Mucosa of rectum (tissue), 2 donors: ENCODE results near the gene GRM8.

Source experiments
- H3K27ac ChIP-seq, 2 donors: one replicate each; pipeline ENCODE4 v1.7.0; 2013; ENCODE audit warnings: inconsistent platforms in 2 of 2, low read depth in 2 of 2, low read length in 2 of 2
- H3K27me3 ChIP-seq, 2 donors: one replicate each; pipeline ENCODE4 v1.7.0; 2013; ENCODE audit warnings: low read length in 2 of 2; ENCODE audit not compliant: control insufficient read depth in 2 of 2, insufficient read depth in 2 of 2
- H3K36me3 ChIP-seq, 2 donors: one replicate each; pipeline ENCODE4 v1.7.0; 2013; ENCODE audit warnings: low read length in 2 of 2; ENCODE audit not compliant: control insufficient read depth in 2 of 2, insufficient read depth in 2 of 2
- H3K4me1 ChIP-seq, 2 donors: one replicate each; pipeline ENCODE4 v1.7.0; 2013; ENCODE audit warnings: low read length in 2 of 2, mild to moderate bottlenecking in 1 of 2; ENCODE audit not compliant: control insufficient read depth in 2 of 2, insufficient read depth in 2 of 2
- H3K4me3 ChIP-seq, 2 donors: one replicate each; pipeline ENCODE4 v1.7.0; 2013; ENCODE audit warnings: low read length in 2 of 2
- H3K9ac ChIP-seq, 2 donors: one replicate each; pipeline ENCODE4 v1.7.0; 2013; ENCODE audit warnings: low read length in 2 of 2, low read depth in 1 of 2, mild to moderate bottlenecking in 1 of 2
- H3K9me3 ChIP-seq, 2 donors: one replicate each; pipeline ENCODE4 v1.7.0; 2013; ENCODE audit warnings: low read length in 2 of 2; ENCODE audit not compliant: control insufficient read depth in 2 of 2
- donor health status: healthy.
- donor health status: Normal muscosa, but diverticular disease.

The GRM8 gene

DNA sequence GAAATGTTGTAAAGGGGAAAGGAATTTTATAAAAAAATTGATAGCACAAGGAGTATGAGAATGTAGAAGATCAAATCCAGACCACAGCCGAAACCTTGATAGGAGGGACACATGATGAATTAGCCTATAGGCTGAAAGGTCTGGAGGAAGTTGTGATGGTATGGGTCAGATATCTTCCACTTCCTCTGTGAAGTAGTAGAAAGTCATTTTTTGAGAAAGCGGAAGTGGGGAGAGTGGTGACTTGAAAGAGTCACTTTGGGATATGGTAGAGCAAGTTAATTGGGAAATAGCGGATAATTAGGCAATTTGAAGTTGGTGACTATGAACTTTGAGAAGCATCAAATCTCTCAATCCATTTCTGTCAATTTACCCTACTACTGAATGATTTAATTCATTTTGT is 99.4 kb downstream of the GRM8 start:
- H3K4me1 ChIP-seq, result no peaks in the 10 kb centered on the region
- no peaks in the 10 kb centered on the region for H3K9me3 ChIP-seq
- no peaks in the 10 kb centered on the region for H3K27me3 ChIP-seq
- H3K27ac ChIP-seq, result no peak overlapping the region
- no peak overlapping the region for H3K4me3 ChIP-seq
- H3K9ac ChIP-seq, result no peak overlapping the region
- H3K36me3 ChIP-seq, result no peaks in the 10 kb centered on the region

- no peaks in the 10 kb centered on the region for H3K4me1 ChIP-seq
- H3K36me3 ChIP-seq, result no peaks in the 10 kb centered on the region
- H3K27me3 ChIP-seq, result no peaks in the 10 kb centered on the region
- H3K9ac ChIP-seq, result no peak overlapping the region
- no peak overlapping the region for H3K27ac ChIP-seq
- no peak overlapping the region for H3K4me3 ChIP-seq
- no peaks in the 10 kb centered on the region for H3K9me3 ChIP-seq
These were observed 100.3 kb downstream of the GRM8 start for GRCh38 chr7:127152423-127152822.

DNA sequence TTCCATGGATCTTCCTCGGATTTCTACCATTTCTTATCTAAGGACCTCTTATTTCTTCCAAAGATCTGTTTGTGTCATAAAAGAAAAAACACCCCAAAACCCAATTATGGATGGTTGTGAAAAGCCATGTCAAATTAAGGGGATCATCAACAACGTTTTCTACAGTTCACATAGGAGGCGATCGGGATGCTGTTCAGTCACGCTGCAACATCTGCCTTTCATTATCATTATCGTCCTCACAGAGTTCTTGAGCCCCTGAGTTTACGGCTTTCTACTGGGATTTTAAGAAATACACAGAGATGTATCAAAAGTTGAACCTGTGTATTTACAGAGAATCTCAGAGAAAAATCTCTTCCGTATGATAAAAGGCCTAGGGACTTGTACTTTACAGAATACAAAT is 101.4 kb downstream of the GRM8 start:
- no peak overlapping the region for H3K27ac ChIP-seq
- H3K4me1 ChIP-seq, result no peaks in the 10 kb centered on the region
- H3K4me3 ChIP-seq, result no peak overlapping the region
- H3K9ac ChIP-seq, result no peak overlapping the region
- H3K36me3 ChIP-seq, result no peaks in the 10 kb centered on the region
- H3K27me3 ChIP-seq, result no peaks in the 10 kb centered on the region
- no peaks in the 10 kb centered on the region for H3K9me3 ChIP-seq

GRCh38 chr7:127150543-127150942 is 102.2 kb downstream of the GRM8 start:
- H3K4me3 ChIP-seq, result no peak overlapping the region
- no peak overlapping the region for H3K27ac ChIP-seq
- no peaks in the 10 kb centered on the region for H3K9me3 ChIP-seq
- no peaks in the 10 kb centered on the region for H3K4me1 ChIP-seq
- no peaks in the 10 kb centered on the region for H3K36me3 ChIP-seq
- H3K27me3 ChIP-seq, result no peaks in the 10 kb centered on the region
- no peak overlapping the region for H3K9ac ChIP-seq

- Histone ChIP-seq H3K4me3 (no peak overlapping the region), H3K4me1 (no peaks in the 10 kb centered on the region), H3K36me3 (no peaks in the 10 kb centered on the region), H3K9ac (no peak overlapping the region), H3K27me3 (no peaks in the 10 kb centered on the region), H3K9me3 (no peaks in the 10 kb centered on the region), H3K27ac (no peak overlapping the region)
These were observed 105.8 kb downstream of the GRM8 start for GRCh38 chr7:127146746-127147536.

DNA sequence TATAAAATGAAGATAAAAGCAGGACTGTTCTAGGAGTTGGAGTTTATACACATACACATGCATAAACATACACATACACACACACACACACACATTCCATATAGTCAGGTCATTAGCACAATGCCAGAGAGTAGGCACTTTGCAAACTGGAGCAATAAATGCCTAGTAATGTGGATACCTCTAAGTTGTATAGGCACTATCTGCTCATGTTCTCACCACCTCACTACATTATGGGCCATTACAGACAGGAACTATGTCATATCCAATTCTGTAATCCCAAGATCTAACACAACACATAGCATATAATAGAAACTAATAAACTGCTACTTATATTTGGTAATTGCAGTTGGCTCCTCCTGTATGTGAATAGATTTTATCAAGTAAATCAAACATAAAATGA is 115.6 kb downstream of the GRM8 start:
- Histone ChIP-seq H3K9ac (no peak overlapping the region), H3K27ac (no peak overlapping the region), H3K36me3 (no peaks in the 10 kb centered on the region), H3K9me3 (no peaks in the 10 kb centered on the region), H3K27me3 (no peaks in the 10 kb centered on the region), H3K4me3 (no peak overlapping the region), H3K4me1 (no peaks in the 10 kb centered on the region)

DNA sequence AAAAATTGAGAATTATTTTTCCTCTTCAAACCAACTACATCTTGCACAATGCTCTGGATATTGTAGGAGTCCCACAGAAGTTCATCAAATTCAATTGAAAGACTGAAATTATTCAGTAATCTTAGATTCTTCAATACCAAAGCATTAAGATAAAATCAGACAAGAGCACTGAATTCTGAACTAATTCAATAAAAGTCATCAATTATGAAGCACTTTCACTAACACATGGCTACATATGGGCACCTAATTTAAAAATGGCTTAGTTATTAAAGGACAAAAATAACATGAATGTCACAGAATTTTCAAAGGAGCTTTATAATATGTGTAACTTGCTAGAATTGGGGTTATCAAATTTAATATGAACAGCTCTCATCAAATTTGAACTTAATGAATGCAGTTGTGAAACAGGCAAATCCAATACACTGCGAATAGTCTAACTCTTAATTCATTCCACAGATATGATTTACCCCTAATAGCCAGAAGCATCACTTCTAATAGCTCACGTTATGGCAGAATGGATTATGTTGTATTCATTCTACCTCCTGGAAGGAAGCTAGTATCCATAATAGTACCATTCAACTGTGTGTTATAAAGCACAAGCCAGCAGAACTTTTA is 116.8 kb downstream of the GRM8 start:
- Histone ChIP-seq H3K36me3 (no peaks in the 10 kb centered on the region), H3K9ac (no peak overlapping the region), H3K27ac (no peak overlapping the region), H3K9me3 (no peaks in the 10 kb centered on the region), H3K4me1 (no peaks in the 10 kb centered on the region), H3K27me3 (no peaks in the 10 kb centered on the region), H3K4me3 (no peak overlapping the region)

- H3K36me3 ChIP-seq, result no peaks in the 10 kb centered on the region
- no peak overlapping the region for H3K9ac ChIP-seq
- H3K4me1 ChIP-seq, result no peaks in the 10 kb centered on the region
- H3K27me3 ChIP-seq, result no peaks in the 10 kb centered on the region
- no peaks in the 10 kb centered on the region for H3K9me3 ChIP-seq
- no peak overlapping the region for H3K27ac ChIP-seq
- H3K4me3 ChIP-seq, result no peak overlapping the region
These were observed 129.5 kb downstream of the GRM8 start for GRCh38 chr7:127123220-127123619.

DNA sequence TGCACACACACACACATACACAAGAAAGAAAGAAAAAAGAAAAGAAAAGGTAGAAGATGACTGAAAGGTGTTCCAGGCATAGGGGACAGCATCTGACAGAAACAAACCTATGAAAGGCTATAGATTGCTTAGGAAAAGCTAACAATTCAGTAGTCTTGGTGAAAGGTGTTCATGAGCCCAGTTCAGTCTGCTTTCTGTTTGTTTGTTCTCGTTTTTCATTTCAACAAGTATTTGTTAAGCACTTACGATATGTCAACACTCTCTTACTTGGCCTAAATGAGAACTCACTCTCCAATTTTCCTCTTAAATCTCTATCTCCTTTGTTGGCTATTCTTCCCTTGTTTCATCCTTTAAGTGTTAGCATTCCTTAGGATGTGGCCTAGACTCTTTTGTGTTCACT is 133.2 kb downstream of the GRM8 start:
- Histone ChIP-seq H3K9ac (no peak overlapping the region), H3K9me3 (no peaks in the 10 kb centered on the region), H3K27ac (no peak overlapping the region), H3K27me3 (no peaks in the 10 kb centered on the region), H3K4me3 (no peak overlapping the region), H3K36me3 (no peaks in the 10 kb centered on the region), H3K4me1 (no peaks in the 10 kb centered on the region)

DNA sequence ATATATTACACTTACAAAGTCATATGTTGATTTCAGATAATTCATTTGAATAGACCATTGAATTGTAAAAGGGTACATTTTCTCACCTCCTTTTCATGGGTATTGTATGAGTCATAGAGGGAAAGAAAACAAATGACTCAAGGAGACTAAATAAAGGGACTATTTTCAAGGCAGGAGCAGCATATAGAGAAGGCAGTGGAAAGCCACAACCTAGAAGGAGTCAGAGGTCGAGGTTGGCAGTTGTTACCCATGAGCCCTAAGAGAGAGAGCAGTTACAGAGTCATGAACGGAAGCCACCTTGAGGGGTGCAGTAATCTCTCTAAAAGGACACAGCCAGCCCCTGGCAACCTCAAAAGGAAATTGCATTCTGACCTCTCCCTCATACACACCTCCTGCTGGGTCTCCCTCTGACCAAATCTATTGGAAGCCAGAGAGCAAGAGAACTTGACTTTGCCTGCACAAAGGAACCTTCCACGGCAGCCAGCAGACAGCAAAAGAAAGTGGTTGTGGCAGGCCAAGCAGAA is 137.9 kb downstream of the GRM8 start:
- Histone ChIP-seq H3K27me3 (no peaks in the 10 kb centered on the region), H3K4me1 (no peaks in the 10 kb centered on the region), H3K9ac (no peak overlapping the region), H3K36me3 (no peaks in the 10 kb centered on the region), H3K9me3 (no peaks in the 10 kb centered on the region), H3K27ac (no peak overlapping the region), H3K4me3 (no peak overlapping the region)
